GM23338 (cell line): ENCODE data around the gene OR10H2.

Source experiments
- CREB1 ChIP-seq: fragments of 250-450 bp; sonication (Bioruptor Pico); IDR thresholded peaks from 2 replicates; pipeline ENCODE4 v1.5.0; 2020; ENCODE audit warnings: low read depth, mild to moderate bottlenecking, moderate library complexity
- EZH2phosphoT487 ChIP-seq: fragments of 200-600 bp; sonication (generic); IDR thresholded peaks from one replicate; pipeline ENCODE4 v1.8.1; 2018; ENCODE audit warnings: antibody characterized with exemption; ENCODE audit not compliant: unreplicated experiment
- POLR2AphosphoS5 ChIP-seq: IDR thresholded peaks from 2 replicates; pipeline ENCODE4 v1.6.1; 2016; ENCODE audit warnings: antibody characterized with exemption, low read depth

- TF ChIP-seq EZH2phosphoT487 (no peak), POLR2AphosphoS5 (no peak), CREB1 (no peak)
These were observed 25.9 kb upstream of the OR10H2 start for GRCh38 chr19:15701757-15702533.
